Small intestine (tissue), 7 donors: ENCODE measurements around the gene DPH6. TPM values are rescaled to one million over a fixed set of nuclear protein-coding genes. Genes with fewer than 3 reads are reported as not detected.
A peak's percentile ranks its signal among the peaks of the same experiment; 100 is the strongest.

Experiments used
- DNase-seq, 2 donors: peaks; one replicate each; pipeline versions ENCODE4 v3.0.0 to v3.0.0-alpha.2; 2013
- FAIRE-seq: peaks from 2 replicates; lab custom pipeline; 2012; peaks lifted over from hg19 to GRCh38; lab: Jason Lieb, UNC
- H3K27ac ChIP-seq, 3 donors: one replicate each; pipeline ENCODE4 v1.5.1; 2013; ENCODE audit warnings: low read length in 2 of 3, mild to moderate bottlenecking in 2 of 3, control low read depth in 1 of 3, inconsistent platforms in 1 of 3, low read depth in 1 of 3, moderate library complexity in 1 of 3
- H3K27me3 ChIP-seq, 3 donors: one replicate each; pipeline ENCODE4 v1.6.1; 2013; ENCODE audit warnings: low read length in 3 of 3, inconsistent platforms in 1 of 3; ENCODE audit not compliant: control insufficient read depth in 3 of 3, insufficient read depth in 3 of 3
- H3K36me3 ChIP-seq, 3 donors: one replicate each; pipeline ENCODE4 v1.6.1; 2013; ENCODE audit warnings: low read length in 3 of 3, inconsistent platforms in 1 of 3, low read depth in 1 of 3, mild to moderate bottlenecking in 1 of 3, moderate library complexity in 1 of 3; ENCODE audit not compliant: control insufficient read depth in 3 of 3, insufficient read depth in 2 of 3
- H3K4me1 ChIP-seq, 3 donors: one replicate each; pipeline ENCODE4 v1.6.1; 2013; ENCODE audit warnings: low read length in 2 of 3, inconsistent platforms in 1 of 3, low read depth in 1 of 3, mild to moderate bottlenecking in 1 of 3, moderate library complexity in 1 of 3; ENCODE audit not compliant: control insufficient read depth in 3 of 3, insufficient read depth in 2 of 3
- H3K4me3 ChIP-seq, 3 donors: one replicate each; pipeline ENCODE4 v1.5.1; 2013; ENCODE audit warnings: low read length in 3 of 3, control low read depth in 1 of 3, inconsistent platforms in 1 of 3, low read depth in 1 of 3, mild to moderate bottlenecking in 1 of 3, moderate library complexity in 1 of 3
- H3K9me3 ChIP-seq, 2 donors: one replicate each; pipeline ENCODE4 v1.6.1; 2013; ENCODE audit warnings: low read depth in 1 of 2, low read length in 1 of 2; ENCODE audit not compliant: control insufficient read depth in 2 of 2, insufficient read depth in 1 of 2
- WGBS, 3 donors: extraction: QIAGEN DNeasy Blood & Tissue Kit; methylation state at CpG; one replicate each; pipeline ENCODE4 v1.1.7; 2013; 5-methylcytosine and 5-hydroxymethylcytosine counted together
- polyA plus RNA-seq, 4 donors: library from polyadenylated mRNA; stranded (reverse) in 3 of 4; unstranded in 1 of 4; fragments of 200-250 nt in 3 of 4; fragments of 120-200 nt in 1 of 4; gene quantifications; one replicate each; pipeline versions ENCODE4 v1.2.1 to v1.2.3, GENCODE V29; 2013
- donor health status: healthy with polysubstance abuse.
- donor health status: control.
- donor health status: control.
- donor health status: Bipolar disorder and iron deficiency.
- donor health status: healthy.

DPH6 gene
- polyA plus RNA-seq, 4 donors, result 7.4 to 16.5 (median 11.6) TPM

- H3K4me1 ChIP-seq, result peaks cover 0 to 8% (median 0%) of the 10 kb centered on the region in 3 donors
- H3K4me3 ChIP-seq, result no peak overlapping the region
- H3K9me3 ChIP-seq, result no peaks in the 10 kb centered on the region
- 53 to 59% (median 54%) methylated on average over 5 of the region's 5 CpGs for WGBS, 3 donors
- no peaks in the 10 kb centered on the region for H3K36me3 ChIP-seq
- DNase-seq (peak in 1 of 2 donors; percentile 3), FAIRE-seq (no peak)
- no peak overlapping the region for H3K27ac ChIP-seq
- H3K27me3 ChIP-seq, result no peaks in the 10 kb centered on the region
Measured at GRCh38 chr15:35506272-35506870, 39.6 kb downstream of the DPH6 start.

- Histone ChIP-seq H3K9me3 (no peaks in the 10 kb centered on the region), H3K36me3 (no peaks in the 10 kb centered on the region), H3K27me3 (no peaks in the 10 kb centered on the region), H3K4me3 (no peak overlapping the region), H3K27ac (no peak overlapping the region), H3K4me1 (peaks cover 0 to 8% (median 0%) of the 10 kb centered on the region in 3 donors)
- DNase-seq (no peak), FAIRE-seq (peak; percentile 5)
Measured at GRCh38 chr15:35505809-35506208, 40.2 kb downstream of the DPH6 start.

- Histone ChIP-seq H3K27me3 (no peaks in the 10 kb centered on the region), H3K9me3 (no peaks in the 10 kb centered on the region), H3K4me1 (peaks cover 0 to 8% (median 0%) of the 10 kb centered on the region in 3 donors), H3K27ac (no peak overlapping the region), H3K4me3 (no peak overlapping the region), H3K36me3 (no peaks in the 10 kb centered on the region)
- FAIRE-seq (no peak), DNase-seq (no peak)
- WGBS, 3 donors, result 87 to 90% (median 89%) methylated on average over 1 of the region's 1 CpG
Measured at GRCh38 chr15:35505141-35505540, 40.8 kb downstream of the DPH6 start.

- no peaks in the 10 kb centered on the region for H3K36me3 ChIP-seq
- H3K4me3 ChIP-seq, result no peak overlapping the region
- 91 to 94% (median 92%) methylated on average over 4 of the region's 4 CpGs for WGBS, 3 donors
- H3K27ac ChIP-seq, result no peak overlapping the region
- FAIRE-seq (no peak), DNase-seq (no peak)
- no peaks in the 10 kb centered on the region for H3K9me3 ChIP-seq
- no peaks in the 10 kb centered on the region for H3K27me3 ChIP-seq
- peaks cover 0 to 3% (median 0%) of the 10 kb centered on the region in 3 donors for H3K4me1 ChIP-seq
Measured at GRCh38 chr15:35499723-35500122, 46.2 kb downstream of the DPH6 start.

GRCh38 chr15:35496585-35496984, 49.4 kb downstream of the DPH6 start:
- H3K9me3 ChIP-seq, result no peaks in the 10 kb centered on the region
- H3K4me3 ChIP-seq, result no peak overlapping the region
- no peak overlapping the region for H3K27ac ChIP-seq
- H3K36me3 ChIP-seq, result no peaks in the 10 kb centered on the region
- DNase-seq (no peak), FAIRE-seq (no peak)
- peaks cover 0 to 16% (median 2%) of the 10 kb centered on the region in 3 donors for H3K4me1 ChIP-seq
- H3K27me3 ChIP-seq, result no peaks in the 10 kb centered on the region

GRCh38 chr15:35495080-35495479, 50.9 kb downstream of the DPH6 start:
- Histone ChIP-seq H3K4me3 (no peak overlapping the region), H3K27ac (peak overlapping the region in 1 of 3 donors; percentile 2), H3K36me3 (no peaks in the 10 kb centered on the region), H3K9me3 (peaks cover 0 to 6% of the 10 kb centered on the region in 2 donors), H3K4me1 (peaks cover 0 to 16% (median 2%) of the 10 kb centered on the region in 3 donors), H3K27me3 (no peaks in the 10 kb centered on the region)
- WGBS, 3 donors, result 22 to 64% (median 37%) methylated on average over 3 of the region's 3 CpGs
- no peak for DNase-seq
- FAIRE-seq, result no peak

GRCh38 chr15:35491999-35492398, 54.0 kb downstream of the DPH6 start:
- peak overlapping the region; percentile 32 to 81 (median 68) for H3K27ac ChIP-seq
- FAIRE-seq, result no peak
- WGBS, 3 donors, result 17 to 64% (median 32%) methylated on average over 3 of the region's 3 CpGs

GRCh38 chr15:35491173-35491572, 54.8 kb downstream of the DPH6 start:
- Histone ChIP-seq H3K36me3 (peaks cover 0 to 6% (median 0%) of the 10 kb centered on the region in 3 donors), H3K27ac (no peak overlapping the region), H3K27me3 (no peaks in the 10 kb centered on the region), H3K4me3 (no peak overlapping the region), H3K9me3 (peaks cover 0 to 28% of the 10 kb centered on the region in 2 donors), H3K4me1 (peaks cover 0 to 16% (median 2%) of the 10 kb centered on the region in 3 donors)
- FAIRE-seq (no peak), DNase-seq (no peak)
- WGBS, 3 donors, result 65 to 81% (median 75%) methylated on average over 3 of the region's 3 CpGs

More at GRCh38 chr15:35491999-35492398, 54.0 kb downstream of the DPH6 start:
- Histone ChIP-seq H3K4me3 (no peak overlapping the region), H3K4me1 (peaks cover 0 to 16% (median 2%) of the 10 kb centered on the region in 3 donors), H3K27me3 (no peaks in the 10 kb centered on the region), H3K36me3 (peaks cover 0 to 4% (median 0%) of the 10 kb centered on the region in 3 donors), H3K9me3 (peaks cover 0 to 20% of the 10 kb centered on the region in 2 donors)
- peak; percentile 82 to 88 for DNase-seq
